GM19193 (cell line): ENCODE measurements around the gene SCOC.

ENCODE experiments used
- POLR2A ChIP-seq: IDR thresholded peaks from 4 replicates; pipeline ENCODE4 v1.6.1; 2011; ENCODE audit not compliant: insufficient read depth, insufficient read length; ENCODE audit errors: extremely low read depth

SCOC gene

DNA sequence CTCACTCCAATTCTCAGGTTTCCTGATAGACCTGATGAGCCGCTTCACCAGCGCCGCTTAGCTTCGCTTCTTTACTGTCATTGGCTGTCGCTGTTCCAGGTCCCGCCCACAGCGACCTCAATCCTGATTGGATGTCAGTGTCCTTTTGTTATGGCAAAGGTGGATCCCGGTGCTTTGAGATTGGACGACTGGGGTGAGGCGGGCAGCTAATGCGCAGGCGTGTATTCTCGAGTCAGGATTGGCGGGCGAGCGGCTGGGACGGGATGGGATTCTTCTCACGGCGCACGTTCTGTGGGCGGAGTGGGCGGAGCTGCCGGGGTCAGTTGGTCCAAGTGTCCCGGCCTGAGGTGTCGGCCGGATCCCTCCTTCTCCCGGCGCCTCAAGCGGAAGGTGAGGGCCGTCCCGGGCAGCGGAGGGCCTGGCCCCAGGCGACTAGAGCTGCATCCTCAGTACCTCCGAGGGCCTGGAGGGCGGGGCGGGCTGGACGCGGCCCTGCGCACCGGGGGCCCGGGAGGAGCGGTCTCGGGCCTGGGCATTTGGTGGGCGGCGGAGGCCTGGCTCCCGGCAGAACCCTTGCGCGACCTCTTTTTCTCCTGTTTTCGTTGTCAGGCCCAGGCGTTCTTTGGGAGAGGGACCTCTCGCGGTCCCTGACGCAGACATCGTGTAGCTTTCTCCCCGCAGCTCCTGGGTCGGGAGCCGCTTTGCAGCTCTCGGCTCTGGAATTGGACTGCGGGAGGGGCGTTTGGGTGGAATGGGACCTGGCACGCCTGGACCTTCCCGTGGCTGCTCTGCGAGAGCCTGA, at the start of gene SCOC:
Gene SCOC (plus strand): TSS at position 319 of the 802 bp plus-strand sequence. CDS start 5,525 bp downstream, outside the sequence.
- peak; percentile 61 for TF ChIP-seq POLR2A

DNA sequence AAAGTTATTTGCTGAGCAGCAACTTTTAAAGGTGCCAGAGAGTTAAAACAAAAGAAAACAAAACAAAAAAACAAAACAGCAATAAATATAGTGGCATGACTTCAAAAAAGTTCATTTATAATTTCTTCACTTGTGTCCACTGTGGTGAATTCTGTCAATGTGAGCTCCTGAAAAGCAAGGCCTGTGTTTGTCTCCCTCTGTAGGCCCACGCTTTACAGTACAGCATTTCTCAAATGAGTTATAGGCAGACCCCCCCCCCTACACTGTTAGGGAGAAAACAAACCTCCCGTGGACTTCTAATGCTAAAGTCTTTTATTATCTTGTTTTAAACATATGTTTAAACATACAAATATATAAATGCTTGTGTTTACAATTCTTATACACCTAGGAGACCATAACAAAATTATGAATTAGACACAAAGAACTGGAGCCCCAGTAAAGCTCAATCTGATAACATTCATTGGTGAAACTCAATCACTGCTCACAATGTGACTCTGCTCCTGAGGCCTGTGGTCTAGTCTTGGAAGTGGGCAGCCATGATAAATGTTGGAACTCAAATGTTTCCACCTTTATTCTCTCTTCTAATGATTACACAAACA, 47.0 kb upstream of the SCOC start:
- TF ChIP-seq POLR2A, result no peak

DNA sequence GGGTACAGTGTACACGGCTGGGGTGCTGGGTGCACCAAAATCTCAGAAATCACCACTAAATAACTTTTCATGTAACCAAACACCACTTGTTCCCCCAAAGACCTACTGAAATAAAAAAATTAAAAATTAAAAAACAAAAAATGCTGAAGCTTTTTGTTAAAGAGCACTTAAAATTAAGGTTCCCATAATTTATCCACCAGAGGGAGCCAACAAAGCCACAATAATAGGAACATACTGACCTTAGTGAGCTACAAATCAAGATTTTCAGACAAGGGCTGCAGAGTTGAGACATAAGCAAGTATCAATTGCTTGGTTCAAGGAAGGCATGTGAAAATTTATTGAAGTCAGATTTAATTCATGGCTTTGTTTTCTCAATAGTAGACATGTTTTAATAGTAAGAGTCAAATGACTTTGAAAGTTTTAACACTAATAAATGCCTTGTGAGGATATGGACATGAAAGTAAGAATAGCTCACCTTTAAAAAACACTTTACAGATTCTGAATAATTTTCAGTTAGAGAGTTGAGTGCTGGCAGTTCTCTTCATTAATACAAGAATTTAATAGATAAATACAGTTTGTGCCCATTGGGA, 43.0 kb upstream of the SCOC start:
- no peak for TF ChIP-seq POLR2A

- no peak for TF ChIP-seq POLR2A
These were observed 42.2 kb upstream of the SCOC start for GRCh38 chr4:140331245-140331644.

DNA sequence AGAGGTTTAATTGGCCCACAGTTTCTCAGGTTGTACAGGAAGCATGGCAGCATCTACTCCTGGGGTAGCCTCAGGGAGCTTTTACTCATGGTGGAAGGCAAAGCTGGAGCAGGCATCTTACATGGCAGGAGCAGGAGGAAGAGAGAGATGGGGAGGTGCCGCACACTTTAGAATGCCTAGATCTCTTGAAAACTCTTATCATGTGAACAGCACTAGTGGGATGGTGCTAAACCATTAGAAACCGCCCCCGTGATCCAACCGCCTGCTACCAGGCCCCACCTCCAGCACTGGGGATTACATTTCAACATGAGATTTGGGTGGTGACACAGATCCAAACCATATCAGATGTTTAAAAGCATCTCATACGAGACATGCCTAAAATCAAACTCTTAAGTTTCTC, 41.6 kb upstream of the SCOC start:
- no peak for TF ChIP-seq POLR2A

DNA sequence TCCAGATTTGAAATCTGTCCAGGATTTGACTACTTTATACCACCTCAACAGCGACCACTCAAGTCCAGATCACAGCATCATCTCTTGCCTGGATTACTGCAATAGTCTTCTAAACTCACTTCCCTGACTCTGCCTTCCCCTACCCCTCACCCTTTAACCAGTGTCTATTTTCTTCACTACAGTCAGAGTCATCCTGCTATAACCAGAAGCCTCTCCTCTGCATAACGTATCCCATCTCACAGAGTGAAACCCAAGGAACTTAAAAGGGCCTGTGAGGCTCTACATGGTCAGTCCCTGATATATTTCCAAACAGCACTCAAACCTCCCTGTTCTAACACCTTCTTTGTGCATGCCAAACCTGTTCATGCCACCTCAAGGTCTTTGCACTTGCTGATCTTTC, 40.7 kb upstream of the SCOC start:
- no peak for TF ChIP-seq POLR2A

DNA sequence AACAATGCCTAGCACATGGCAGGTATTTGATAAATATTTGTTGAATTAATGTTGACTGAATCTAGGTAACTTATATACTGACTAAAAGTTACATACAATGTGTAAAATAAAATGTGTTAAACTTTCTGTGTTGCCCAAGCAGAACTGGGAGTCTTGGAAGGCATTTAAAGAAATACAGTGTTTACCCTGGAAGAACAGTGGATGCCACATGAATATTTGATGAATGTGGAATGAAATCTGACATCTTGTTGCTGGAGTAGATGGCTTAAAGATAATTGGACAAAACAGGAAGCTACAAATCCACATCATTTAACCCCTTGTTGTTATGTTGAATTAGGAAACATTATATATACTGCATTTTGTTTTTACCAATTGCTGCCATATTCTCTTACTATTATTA, 39.9 kb upstream of the SCOC start:
- no peak for TF ChIP-seq POLR2A

DNA sequence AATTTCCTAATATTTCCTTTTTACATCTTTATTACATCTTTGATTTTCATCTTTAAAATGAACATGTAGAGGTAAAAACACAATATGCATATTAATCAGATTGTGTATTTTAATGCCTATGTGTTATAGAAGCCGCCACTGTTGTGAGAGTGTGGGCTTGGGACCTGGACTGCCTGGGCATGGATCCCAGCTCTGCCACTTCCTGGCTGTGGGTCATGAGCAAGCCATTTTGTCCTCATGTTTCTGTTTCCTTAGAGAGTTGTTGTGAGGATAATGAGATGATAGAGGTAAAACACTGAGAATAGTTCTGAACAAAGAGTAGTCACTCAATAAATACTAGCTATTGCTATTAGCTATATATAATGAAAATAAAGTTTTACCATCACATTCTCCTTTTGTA, 38.4 kb upstream of the SCOC start:
- no peak for TF ChIP-seq POLR2A

DNA sequence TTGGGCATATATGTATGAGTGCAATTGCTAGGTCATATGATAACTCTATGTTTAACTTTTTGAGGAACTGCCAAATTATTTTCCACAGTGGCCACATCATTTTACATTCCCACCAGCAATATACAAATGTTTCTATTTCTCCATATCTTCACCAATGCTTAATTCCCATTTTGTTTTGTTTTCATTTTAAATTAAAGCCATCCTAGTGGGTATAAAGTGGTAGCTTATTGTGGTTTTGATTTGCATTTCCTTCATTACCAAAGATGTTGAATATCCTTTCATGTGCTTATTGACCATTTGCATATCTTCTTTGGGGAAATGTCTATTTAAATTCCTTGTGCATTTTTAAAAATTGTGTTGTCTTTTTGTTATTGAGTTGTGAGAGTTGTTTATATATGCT, 36.7 kb upstream of the SCOC start:
- no peak for TF ChIP-seq POLR2A

GRCh38 chr4:140342620-140343019, 30.8 kb upstream of the SCOC start:
- TF ChIP-seq POLR2A, result no peak

- TF ChIP-seq POLR2A, result no peak
These were observed 30.1 kb upstream of the SCOC start for GRCh38 chr4:140343303-140343702.

GRCh38 chr4:140344101-140344500, 29.3 kb upstream of the SCOC start:
- no peak for TF ChIP-seq POLR2A

DNA sequence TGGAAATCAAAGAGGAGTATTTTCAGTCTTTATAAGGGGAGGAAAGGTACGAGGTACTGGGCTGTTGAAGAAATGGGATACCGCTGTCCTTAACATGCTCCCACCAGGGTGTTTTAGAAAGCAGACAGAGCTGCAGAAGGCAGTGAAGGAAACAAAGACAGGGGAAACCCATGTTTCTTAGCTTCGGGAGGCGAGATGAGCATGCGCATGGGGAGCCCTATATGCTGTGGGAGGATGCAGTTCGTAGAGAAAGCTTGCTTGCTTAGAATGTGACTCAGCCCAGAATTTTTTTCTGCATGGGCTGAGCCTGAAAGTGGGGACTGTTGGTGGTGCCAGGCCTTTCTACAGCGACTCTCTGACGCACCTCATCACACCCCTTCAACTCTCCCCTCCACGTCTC, 28.8 kb upstream of the SCOC start:
- TF ChIP-seq POLR2A, result no peak

GRCh38 chr4:140346136-140346535, 27.3 kb upstream of the SCOC start:
- TF ChIP-seq POLR2A, result no peak

DNA sequence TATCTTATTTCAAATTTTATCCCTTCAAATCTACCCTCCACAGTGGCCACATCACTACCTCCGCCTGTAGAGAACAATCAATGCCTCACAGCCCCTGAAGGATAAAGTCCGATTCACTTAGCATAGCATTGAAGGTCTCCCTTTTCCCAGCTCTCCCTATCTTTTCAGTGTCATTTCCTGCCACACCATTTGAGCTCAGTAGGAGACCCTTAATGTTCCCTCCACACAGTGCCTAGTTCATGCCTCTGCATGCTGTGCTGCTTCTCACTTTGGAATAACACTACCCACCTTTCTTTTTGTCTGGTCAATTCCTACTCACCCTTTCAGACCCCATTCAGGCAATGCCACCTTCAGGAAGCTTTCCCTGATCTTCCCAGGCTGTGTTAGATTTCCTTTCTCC, 23.6 kb upstream of the SCOC start:
- no peak for TF ChIP-seq POLR2A
